CMK (cell line): ENCODE measurements around the gene TSPAN18.
"Not testable (repeated sequence)": the region's sequence is repeated elsewhere in the genome, so short reads cannot be mapped to it uniquely, and the experiment has no call there.

Experiments used
- DNase-seq: peaks from one replicate; pipeline ENCODE4 v3.0.0-alpha.2; 2010; ENCODE audit warnings: low read depth

Gene TSPAN18

GRCh38 chr11:44868455-44869421, 142.0 kb downstream of the TSPAN18 start:
- no peak for DNase-seq

- no peak for DNase-seq
Observed at GRCh38 chr11:44870181-44870580, 143.4 kb downstream of the TSPAN18 start.

- no peak for DNase-seq
Observed at GRCh38 chr11:44870615-44871176, 143.9 kb downstream of the TSPAN18 start.

- DNase-seq = not testable (repeated sequence)
Observed at GRCh38 chr11:44871682-44872081, 144.9 kb downstream of the TSPAN18 start.

- no peak for DNase-seq
Observed at GRCh38 chr11:44872556-44872955, 145.8 kb downstream of the TSPAN18 start.

GRCh38 chr11:44873537-44873936, 146.8 kb downstream of the TSPAN18 start:
- DNase-seq = no peak

GRCh38 chr11:44874284-44874683, 147.5 kb downstream of the TSPAN18 start:
- DNase-seq = no peak

GRCh38 chr11:44875037-44875436, 148.3 kb downstream of the TSPAN18 start:
- DNase-seq = no peak

GRCh38 chr11:44876194-44876723, 149.5 kb downstream of the TSPAN18 start:
- no peak for DNase-seq

- no peak for DNase-seq
Observed at GRCh38 chr11:44876906-44877305, 150.1 kb downstream of the TSPAN18 start.

GRCh38 chr11:44877571-44878497, 151.1 kb downstream of the TSPAN18 start:
- DNase-seq = no peak

GRCh38 chr11:44878711-44879110, 151.9 kb downstream of the TSPAN18 start:
- DNase-seq = no peak

- DNase-seq = no peak
Observed at GRCh38 chr11:44879432-44879831, 152.7 kb downstream of the TSPAN18 start.

GRCh38 chr11:44880511-44880910, 153.7 kb downstream of the TSPAN18 start:
- no peak for DNase-seq

- DNase-seq = no peak
Observed at GRCh38 chr11:44880953-44881352, 154.2 kb downstream of the TSPAN18 start.

- no peak for DNase-seq
Observed at GRCh38 chr11:44883277-44883676, 156.5 kb downstream of the TSPAN18 start.

GRCh38 chr11:44884056-44884455, 157.3 kb downstream of the TSPAN18 start:
- no peak for DNase-seq

- no peak for DNase-seq
Observed at GRCh38 chr11:44885065-44885810, 158.5 kb downstream of the TSPAN18 start.

GRCh38 chr11:44885919-44886789, 159.4 kb downstream of the TSPAN18 start:
- DNase-seq = no peak

- DNase-seq = no peak
Observed at GRCh38 chr11:44886790-44887140, 160.0 kb downstream of the TSPAN18 start.
